GM12878 (cell line): Measurements from ENCODE around the gene HSPA4.

ENCODE experiments used
- ATF3 ChIP-seq: IDR thresholded peaks from 2 replicates; pipeline ENCODE4 v1.6.1; 2011; ENCODE audit warnings: low read depth, mild to moderate bottlenecking, low read length, moderate library complexity, borderline replicate concordance; ENCODE audit errors: extremely low read depth
- CTCF ChIP-seq, 3 experiments: IDR thresholded peaks in 2 of 3; conservative IDR thresholded peaks in 1 of 3; 2 replicates each; pipeline ENCODE4 v1.5.1; 2011; ENCODE audit warnings: low read depth in 3 of 3, low read length in 3 of 3, mild to moderate bottlenecking in 3 of 3, control low read depth in 2 of 3, moderate library complexity in 2 of 3, inconsistent platforms in 1 of 3, mixed read lengths in 1 of 3; ENCODE audit not compliant: control insufficient read depth in 2 of 3, insufficient read depth in 1 of 3; ENCODE audit errors: extremely low read depth in 1 of 3
- ELK1 ChIP-seq: IDR thresholded peaks from 2 replicates; pipeline ENCODE4 v1.6.1; 2012; ENCODE audit warnings: low read depth, low read length, improper control_type of control experiment
- KLF5 ChIP-seq: fragments of 450-650 bp; IDR thresholded peaks from 2 replicates; pipeline ENCODE4 v1.6.1; 2014; ENCODE audit warnings: mild to moderate bottlenecking; ENCODE audit not compliant: partially characterized antibody
- MTA3 ChIP-seq: IDR thresholded peaks from 2 replicates; pipeline ENCODE4 v1.6.1; 2012; ENCODE audit warnings: low read length, inconsistent platforms, borderline replicate concordance
- POLR2AphosphoS5 ChIP-seq: IDR thresholded peaks from 2 replicates; pipeline ENCODE4 v1.6.1; 2011; ENCODE audit warnings: mild to moderate bottlenecking, low read length, inconsistent platforms

- TF ChIP-seq MTA3 (no peak), CTCF (IDR thresholded peaks at IDR 0.05 in 2 of 3, conservative IDR thresholded peaks at IDR 0.05 in 1 of 3; ENCODE audit: control insufficient read depth in 2 of 3, extremely low read depth in 1 of 3, insufficient read depth in 1 of 3, low read depth in 3 of 3, low read length in 3 of 3) (no peak), POLR2AphosphoS5 (no peak), KLF5 (no peak), ELK1 (no peak), ATF3 (no peak)
These were observed 29.9 kb downstream of the HSPA4 start for GRCh38 chr5:133081703-133082102.
